Skeletal muscle tissue (tissue), 4 donors: ENCODE results near the gene FAM72C. TPM values are rescaled to one million over a fixed set of nuclear protein-coding genes. Genes with fewer than 3 reads are reported as not detected.
"Not testable (repeated sequence)": the region's sequence is repeated elsewhere in the genome, so short reads cannot be mapped to it uniquely, and the experiment has no call there.

Source experiments
- H3K27ac ChIP-seq: one replicate; pipeline ENCODE4 v1.7.0; 2013; ENCODE audit warnings: mild to moderate bottlenecking, low read depth, low read length, inconsistent platforms
- H3K27me3 ChIP-seq, 3 donors: one replicate each; pipeline ENCODE4 v1.7.0; 2013; ENCODE audit warnings: low read length in 3 of 3; ENCODE audit not compliant: control insufficient read depth in 3 of 3, insufficient read depth in 3 of 3
- H3K36me3 ChIP-seq, 3 donors: one replicate each; pipeline ENCODE4 v1.7.0; 2013; ENCODE audit warnings: low read length in 3 of 3; ENCODE audit not compliant: control insufficient read depth in 3 of 3, insufficient read depth in 3 of 3
- H3K4me1 ChIP-seq, 3 donors: one replicate each; pipeline ENCODE4 v1.7.0; 2013; ENCODE audit warnings: low read length in 3 of 3, mild to moderate bottlenecking in 3 of 3; ENCODE audit not compliant: control insufficient read depth in 3 of 3, insufficient read depth in 3 of 3
- H3K4me3 ChIP-seq, 3 donors: one replicate each; pipeline ENCODE4 v1.7.0; 2013; ENCODE audit warnings: low read length in 3 of 3
- H3K9ac ChIP-seq, 3 donors: one replicate each; pipeline ENCODE4 v1.7.0; 2013; ENCODE audit warnings: low read length in 3 of 3, mild to moderate bottlenecking in 3 of 3, moderate library complexity in 2 of 3, low read depth in 1 of 3
- H3K9me3 ChIP-seq, 3 donors: one replicate each; pipeline ENCODE4 v1.7.0; 2013; ENCODE audit warnings: low read length in 3 of 3; ENCODE audit not compliant: control insufficient read depth in 3 of 3
- total RNA-seq: library from RNA; depleted of rRNA; stranded (reverse); fragments of >200 nt; gene quantifications from one replicate; pipeline ENCODE4 v1.2.3, GENCODE V29; 2014
- donor health status: Osteomylitis.

The FAM72C gene
- total RNA-seq, 1 donor from 2014 or later = not detected

GRCh38 chr1:143945253-143945652, 26.5 kb downstream of the FAM72C start:
- not testable (repeated sequence) for H3K9me3 ChIP-seq, H3K27me3 ChIP-seq, H3K4me1 ChIP-seq, H3K4me3 ChIP-seq, H3K36me3 ChIP-seq, H3K27ac ChIP-seq, H3K9ac ChIP-seq

- not testable (repeated sequence) for H3K9ac ChIP-seq, H3K4me3 ChIP-seq, H3K36me3 ChIP-seq, H3K9me3 ChIP-seq, H3K4me1 ChIP-seq, H3K27ac ChIP-seq, H3K27me3 ChIP-seq
Measured at GRCh38 chr1:143944576-143945240, 27.1 kb downstream of the FAM72C start.

- H3K4me1 ChIP-seq, H3K36me3 ChIP-seq, H3K4me3 ChIP-seq, H3K9me3 ChIP-seq, H3K27me3 ChIP-seq, H3K9ac ChIP-seq, H3K27ac ChIP-seq: not testable (repeated sequence)
Measured at GRCh38 chr1:143943319-143943978, 28.3 kb downstream of the FAM72C start.

- not testable (repeated sequence) for H3K4me1 ChIP-seq, H3K27me3 ChIP-seq, H3K36me3 ChIP-seq, H3K27ac ChIP-seq, H3K9ac ChIP-seq, H3K9me3 ChIP-seq, H3K4me3 ChIP-seq
Measured at GRCh38 chr1:143942238-143942860, 29.4 kb downstream of the FAM72C start.

- H3K9ac ChIP-seq, H3K27me3 ChIP-seq, H3K9me3 ChIP-seq, H3K36me3 ChIP-seq, H3K4me1 ChIP-seq, H3K27ac ChIP-seq, H3K4me3 ChIP-seq: not testable (repeated sequence)
Measured at GRCh38 chr1:143939666-143940065, 32.1 kb downstream of the FAM72C start.

GRCh38 chr1:143938922-143939321, 32.9 kb downstream of the FAM72C start:
- not testable (repeated sequence) for H3K36me3 ChIP-seq, H3K27me3 ChIP-seq, H3K4me3 ChIP-seq, H3K9ac ChIP-seq, H3K4me1 ChIP-seq, H3K9me3 ChIP-seq, H3K27ac ChIP-seq

GRCh38 chr1:143936457-143937115, 35.2 kb downstream of the FAM72C start:
- not testable (repeated sequence) for H3K27me3 ChIP-seq, H3K4me1 ChIP-seq, H3K9me3 ChIP-seq, H3K36me3 ChIP-seq, H3K27ac ChIP-seq, H3K4me3 ChIP-seq, H3K9ac ChIP-seq

- not testable (repeated sequence) for H3K4me3 ChIP-seq, H3K9ac ChIP-seq, H3K4me1 ChIP-seq, H3K27ac ChIP-seq, H3K9me3 ChIP-seq, H3K36me3 ChIP-seq, H3K27me3 ChIP-seq
Measured at GRCh38 chr1:143919127-143919526, 52.7 kb downstream of the FAM72C start.

- H3K9ac ChIP-seq, H3K27me3 ChIP-seq, H3K4me1 ChIP-seq, H3K36me3 ChIP-seq, H3K9me3 ChIP-seq, H3K4me3 ChIP-seq, H3K27ac ChIP-seq: not testable (repeated sequence)
Measured at GRCh38 chr1:143918552-143918951, 53.2 kb downstream of the FAM72C start.

- not testable (repeated sequence) for H3K9me3 ChIP-seq, H3K9ac ChIP-seq, H3K4me1 ChIP-seq, H3K4me3 ChIP-seq, H3K27me3 ChIP-seq, H3K36me3 ChIP-seq, H3K27ac ChIP-seq
Measured at GRCh38 chr1:143913705-143914104, 58.1 kb downstream of the FAM72C start.
